Activated T-helper 9 cell treated with anti-CD3 and anti-CD28 coated beads, Interleukin-2, amount 50 U/mL, for 16 hours (primary cell): ENCODE measurements around the gene LAMA1.
"Not testable (repeated sequence)": the region's sequence is repeated elsewhere in the genome, so short reads cannot be mapped to it uniquely, and the experiment has no call there.

Experiments
- DNase-seq: peaks from one replicate; pipeline ENCODE4 v3.0.0-alpha.2; 2020; ENCODE audit warnings: low read depth

The LAMA1 gene, protein sequence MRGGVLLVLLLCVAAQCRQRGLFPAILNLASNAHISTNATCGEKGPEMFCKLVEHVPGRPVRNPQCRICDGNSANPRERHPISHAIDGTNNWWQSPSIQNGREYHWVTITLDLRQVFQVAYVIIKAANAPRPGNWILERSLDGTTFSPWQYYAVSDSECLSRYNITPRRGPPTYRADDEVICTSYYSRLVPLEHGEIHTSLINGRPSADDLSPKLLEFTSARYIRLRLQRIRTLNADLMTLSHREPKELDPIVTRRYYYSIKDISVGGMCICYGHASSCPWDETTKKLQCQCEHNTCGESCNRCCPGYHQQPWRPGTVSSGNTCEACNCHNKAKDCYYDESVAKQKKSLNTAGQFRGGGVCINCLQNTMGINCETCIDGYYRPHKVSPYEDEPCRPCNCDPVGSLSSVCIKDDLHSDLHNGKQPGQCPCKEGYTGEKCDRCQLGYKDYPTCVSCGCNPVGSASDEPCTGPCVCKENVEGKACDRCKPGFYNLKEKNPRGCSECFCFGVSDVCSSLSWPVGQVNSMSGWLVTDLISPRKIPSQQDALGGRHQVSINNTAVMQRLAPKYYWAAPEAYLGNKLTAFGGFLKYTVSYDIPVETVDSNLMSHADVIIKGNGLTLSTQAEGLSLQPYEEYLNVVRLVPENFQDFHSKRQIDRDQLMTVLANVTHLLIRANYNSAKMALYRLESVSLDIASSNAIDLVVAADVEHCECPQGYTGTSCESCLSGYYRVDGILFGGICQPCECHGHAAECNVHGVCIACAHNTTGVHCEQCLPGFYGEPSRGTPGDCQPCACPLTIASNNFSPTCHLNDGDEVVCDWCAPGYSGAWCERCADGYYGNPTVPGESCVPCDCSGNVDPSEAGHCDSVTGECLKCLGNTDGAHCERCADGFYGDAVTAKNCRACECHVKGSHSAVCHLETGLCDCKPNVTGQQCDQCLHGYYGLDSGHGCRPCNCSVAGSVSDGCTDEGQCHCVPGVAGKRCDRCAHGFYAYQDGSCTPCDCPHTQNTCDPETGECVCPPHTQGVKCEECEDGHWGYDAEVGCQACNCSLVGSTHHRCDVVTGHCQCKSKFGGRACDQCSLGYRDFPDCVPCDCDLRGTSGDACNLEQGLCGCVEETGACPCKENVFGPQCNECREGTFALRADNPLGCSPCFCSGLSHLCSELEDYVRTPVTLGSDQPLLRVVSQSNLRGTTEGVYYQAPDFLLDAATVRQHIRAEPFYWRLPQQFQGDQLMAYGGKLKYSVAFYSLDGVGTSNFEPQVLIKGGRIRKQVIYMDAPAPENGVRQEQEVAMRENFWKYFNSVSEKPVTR (N-terminal part only)

DNA sequence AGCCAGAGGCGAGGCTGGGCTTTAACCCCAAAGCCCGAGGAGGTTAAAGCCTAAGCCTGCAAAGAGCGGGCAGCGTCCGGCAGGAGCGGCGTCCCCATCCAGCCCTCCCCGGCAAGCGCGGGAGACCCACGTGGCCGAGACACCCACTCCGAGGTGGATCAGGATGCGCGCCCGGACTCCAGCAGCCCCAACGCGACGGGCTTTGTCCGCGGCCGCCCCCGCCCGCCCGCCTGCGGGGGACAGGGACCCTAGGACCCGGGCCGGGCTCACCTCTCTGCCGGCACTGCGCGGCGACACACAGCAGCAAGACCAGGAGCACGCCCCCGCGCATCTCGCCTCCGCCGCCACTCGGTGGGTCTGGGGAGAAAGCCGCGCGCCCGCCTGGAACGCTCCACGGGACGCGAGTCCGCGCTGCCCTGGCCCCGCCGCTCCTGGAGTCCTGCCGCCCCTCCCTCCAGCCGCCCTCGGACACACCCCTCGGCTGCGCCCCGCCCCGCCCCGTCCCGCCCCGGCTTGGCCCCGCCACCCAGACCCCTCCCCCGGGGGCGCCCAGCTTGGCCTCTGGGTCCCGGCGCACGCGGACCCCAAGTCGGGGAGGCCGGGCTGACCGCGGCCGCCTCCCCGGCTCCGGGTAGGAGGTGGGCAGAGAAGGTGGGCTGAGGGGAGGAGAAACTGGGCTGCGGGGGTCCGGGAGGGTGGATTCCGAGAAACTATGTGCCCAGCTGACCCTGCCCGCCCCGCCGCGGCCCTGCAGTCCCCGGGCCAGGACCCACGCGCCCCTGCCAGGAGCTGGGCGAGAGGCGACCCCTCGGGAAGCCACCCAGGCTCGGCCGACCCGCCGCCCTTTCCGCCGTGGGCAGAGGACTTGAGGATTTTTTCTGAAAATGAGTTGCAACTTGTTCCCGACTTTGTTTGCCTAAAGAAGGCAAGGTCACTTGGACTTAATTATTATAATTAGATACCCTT, at the start of gene LAMA1:
Gene LAMA1, minus strand, starts transcription at position 408 of the 966 bp plus-strand sequence. Its CDS starts 77 bp downstream, at position 331.
- DNase-seq = no peak

DNA sequence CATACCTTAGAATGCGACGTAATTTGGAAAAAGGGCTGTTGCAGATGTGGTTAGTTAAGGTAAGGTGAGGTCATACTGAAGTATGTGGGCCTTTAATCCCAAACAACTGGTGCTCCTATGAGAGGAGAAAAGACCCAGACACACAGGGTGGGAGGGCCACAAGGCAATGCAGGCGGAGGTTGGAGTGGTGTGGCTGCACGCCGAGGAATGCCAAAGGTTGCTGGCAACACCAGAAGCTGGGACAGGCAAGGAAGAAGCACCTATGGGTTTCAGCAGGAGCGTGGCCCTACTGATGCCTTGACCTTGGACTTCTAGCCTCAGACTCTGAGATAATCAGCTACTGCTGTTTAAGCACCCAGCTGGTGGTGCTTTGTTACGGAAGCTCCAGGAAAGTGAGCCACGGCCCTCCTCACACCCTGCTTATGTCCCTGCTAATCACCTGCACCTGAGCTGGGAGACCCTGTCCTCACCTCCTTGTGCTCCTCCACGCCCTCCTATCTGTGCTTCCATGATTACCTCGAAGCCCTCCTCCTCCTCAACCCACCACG, 48.3 kb upstream of the LAMA1 start:
- DNase-seq = no peak

DNA sequence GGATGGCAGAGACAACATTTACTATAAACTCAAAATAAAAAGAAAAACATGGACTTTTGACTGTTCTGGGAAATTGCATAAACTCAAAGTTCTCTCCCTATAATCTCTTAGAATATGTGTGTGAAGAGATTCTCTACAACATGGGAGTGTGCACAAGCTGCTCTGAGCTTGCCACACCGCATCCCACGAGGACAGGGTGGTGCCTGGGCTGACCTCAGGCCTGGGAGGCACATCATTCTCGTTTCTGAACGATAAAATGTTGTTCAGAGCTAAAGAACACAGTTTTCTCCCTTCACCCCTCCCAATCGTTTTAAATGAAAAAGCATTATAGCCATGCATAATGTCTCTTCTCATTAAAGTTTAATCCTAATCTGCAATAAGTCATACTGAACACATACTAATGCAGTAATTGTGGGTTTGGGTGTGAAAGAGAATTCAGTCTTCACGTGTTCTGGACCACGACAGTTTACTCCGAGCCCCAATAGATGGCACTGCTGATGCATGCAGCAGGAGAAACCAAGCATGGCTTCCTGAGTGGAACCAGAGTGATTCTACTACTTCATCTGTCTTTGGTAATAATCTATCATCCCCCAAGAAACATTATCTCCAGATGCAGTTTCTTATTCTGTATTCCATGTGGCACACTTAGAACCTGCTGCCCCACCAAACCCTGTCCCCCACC, 46.9 kb upstream of the LAMA1 start:
- no peak for DNase-seq

DNA sequence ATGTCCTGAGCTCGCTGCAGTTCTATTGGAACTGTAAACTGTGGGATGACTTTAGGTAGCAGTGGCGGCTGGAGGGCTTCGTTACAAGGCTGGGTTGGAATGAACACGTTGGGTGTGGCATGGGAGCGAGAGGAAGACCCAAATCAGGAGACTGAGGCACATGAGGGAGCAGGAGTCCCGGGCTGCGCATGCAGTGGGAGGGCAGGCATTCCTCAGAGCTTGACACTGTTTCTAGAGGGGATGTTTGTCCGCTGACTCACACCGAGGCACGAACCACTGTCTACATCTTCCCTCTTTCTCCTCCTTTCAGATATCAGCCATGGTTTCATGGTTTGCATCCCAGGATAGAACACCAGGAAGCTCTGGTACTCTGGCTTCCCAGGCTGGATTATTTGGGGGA, 40.6 kb upstream of the LAMA1 start:
- DNase-seq = no peak

DNA sequence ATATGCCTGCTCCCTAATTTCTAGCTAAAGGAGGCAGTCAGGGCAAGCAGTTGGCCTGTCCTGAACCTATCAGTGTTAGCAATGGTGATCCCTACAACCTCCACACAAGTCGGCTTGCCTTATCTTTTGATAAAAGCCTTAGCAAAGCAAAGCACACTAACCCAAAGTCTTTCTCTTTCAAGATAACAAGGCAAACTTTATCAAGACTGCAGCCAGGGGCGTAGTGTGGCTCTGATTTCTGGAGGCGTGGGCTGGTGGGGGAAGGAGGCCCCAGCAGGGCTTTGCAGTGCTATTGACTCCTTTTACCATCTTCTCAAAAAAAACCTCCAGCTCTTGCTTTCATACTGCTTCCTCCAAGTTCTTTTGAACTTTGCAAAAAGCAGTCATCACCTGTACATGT, 40.2 kb upstream of the LAMA1 start:
- DNase-seq = no peak

DNA sequence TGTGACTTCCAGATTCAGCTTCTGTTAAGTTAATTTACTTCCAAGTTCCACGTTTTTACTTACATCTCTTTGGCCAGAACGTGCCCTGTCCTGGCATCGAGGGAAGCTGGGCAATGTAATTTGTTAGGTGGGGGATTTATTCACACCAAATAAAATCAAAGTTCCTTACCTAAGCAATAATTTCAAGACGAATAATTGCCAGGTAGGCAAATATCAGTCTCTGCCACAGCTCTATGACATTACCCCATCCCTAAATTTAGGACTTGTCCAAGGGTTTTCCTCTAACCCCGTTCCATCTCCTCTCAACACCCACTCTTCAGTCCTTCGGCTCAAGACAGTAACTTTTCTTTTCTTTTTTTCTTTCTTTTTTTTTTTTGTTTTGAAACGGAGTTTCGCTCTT, 38.3 kb upstream of the LAMA1 start:
- DNase-seq = no peak

DNA sequence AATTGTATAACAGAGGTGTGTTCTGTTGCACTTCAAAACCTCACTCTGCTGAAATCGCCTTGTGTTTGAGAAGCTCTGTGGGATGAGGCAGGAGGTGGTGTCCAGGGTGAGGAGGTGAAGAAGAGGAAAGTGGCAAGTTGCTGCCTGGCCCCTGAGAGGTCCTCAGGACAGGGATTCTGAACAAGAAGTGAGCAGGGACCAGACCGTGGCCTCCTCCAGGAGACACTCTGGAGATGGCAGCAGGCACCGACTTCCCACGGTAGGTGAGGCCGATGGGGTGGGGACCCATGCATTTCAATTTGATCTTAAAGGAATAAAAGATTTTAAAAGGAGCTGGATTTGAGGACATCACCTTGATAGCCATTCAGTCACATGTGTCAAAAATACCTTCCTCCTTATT, 37.5 kb upstream of the LAMA1 start:
- DNase-seq = no peak

DNA sequence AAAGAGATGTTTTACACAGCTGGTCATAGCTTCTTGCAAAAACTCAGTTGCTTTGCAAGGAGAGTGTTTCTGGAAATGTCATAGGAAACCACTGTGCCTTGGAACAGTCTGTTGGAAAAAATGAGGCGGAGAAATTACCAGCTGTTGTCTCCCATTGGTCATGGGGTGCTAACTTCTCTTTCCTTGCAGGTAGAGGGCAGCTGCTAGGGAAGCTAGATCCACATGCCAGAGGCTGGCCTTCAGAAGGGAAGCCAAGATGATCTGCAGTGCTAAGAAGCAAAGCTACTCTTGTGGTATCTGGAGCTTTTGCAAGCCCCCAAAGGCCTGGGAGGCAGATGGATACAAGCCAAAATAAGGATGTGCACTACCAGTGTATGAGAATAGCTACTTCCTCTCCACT, 34.8 kb upstream of the LAMA1 start:
- no peak for DNase-seq

DNA sequence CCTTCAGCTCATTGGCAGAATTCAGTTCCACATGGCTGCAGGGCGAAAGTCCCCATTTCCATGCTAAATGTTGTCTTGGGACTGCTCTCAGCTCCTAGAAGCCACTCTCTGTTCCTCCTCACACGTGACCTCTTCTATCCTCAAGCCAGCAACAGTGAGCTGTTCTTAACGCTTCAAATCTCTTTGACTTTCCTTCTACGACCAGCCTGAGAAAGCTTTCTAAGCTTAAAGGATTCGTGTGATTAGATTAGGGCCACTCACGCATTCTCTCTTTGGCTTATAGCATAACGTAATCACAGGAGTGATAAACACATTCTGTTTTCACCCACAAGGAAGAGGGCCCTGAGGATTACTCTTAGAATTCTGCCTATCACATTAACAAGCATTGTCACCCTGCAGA, 29.8 kb upstream of the LAMA1 start:
- DNase-seq = no peak

DNA sequence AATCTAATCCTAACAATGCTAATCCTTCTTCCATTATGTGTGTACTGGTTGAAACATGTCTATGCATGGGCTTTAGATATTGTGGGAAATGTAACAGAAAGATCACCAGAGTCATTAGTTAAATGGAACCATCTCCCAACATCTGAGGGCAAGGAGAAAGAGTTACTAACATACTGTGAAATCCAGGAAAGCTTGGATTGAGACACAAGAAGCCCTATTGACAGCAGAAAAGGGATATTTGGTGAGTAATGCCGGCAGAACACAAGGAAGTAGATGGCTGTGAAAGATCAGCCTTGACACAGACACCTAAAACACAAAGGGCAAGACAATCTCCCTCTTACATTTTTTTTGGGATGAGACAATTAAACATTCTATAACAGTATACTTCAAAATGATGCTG, 28.5 kb upstream of the LAMA1 start:
- DNase-seq = no peak

DNA sequence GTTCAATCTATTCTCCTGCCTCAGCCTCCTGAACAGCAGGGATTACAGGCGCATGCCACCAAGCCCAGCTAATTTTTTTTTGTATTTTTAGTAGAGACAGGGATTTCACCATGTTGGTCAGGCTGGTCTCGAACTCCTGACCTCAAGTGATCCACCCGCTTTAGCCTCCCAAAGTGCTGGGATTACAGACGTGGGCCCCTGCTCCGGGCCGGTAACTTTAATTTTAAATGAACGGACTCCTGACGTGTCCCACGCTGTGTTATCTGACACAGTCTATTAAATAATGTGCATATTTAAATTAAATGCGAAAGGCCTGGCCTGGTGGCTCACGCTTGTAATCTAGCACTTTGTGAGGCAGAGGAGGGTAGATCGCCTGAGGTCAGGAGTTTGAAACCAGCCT, 27.3 kb upstream of the LAMA1 start:
- DNase-seq = not testable (repeated sequence)

DNA sequence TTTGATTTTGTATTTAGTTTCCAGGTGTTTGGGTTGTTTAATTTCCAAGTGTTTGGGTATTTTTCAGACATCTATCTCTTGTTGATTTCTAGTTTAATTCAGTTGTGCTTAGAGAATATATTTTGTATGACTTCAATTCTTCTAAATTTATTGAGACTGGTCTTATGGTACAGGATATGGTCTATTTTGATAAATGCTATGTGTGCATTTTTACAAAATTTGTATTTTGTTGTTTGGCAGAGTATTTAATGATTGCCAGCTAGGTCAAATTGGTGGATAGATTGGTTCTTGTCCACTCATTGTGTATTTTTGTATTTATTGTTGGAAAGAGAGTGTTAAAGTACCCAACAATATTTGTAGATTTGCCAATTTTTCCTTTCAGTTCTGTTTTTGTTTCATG, 23.7 kb upstream of the LAMA1 start:
- no peak for DNase-seq

DNA sequence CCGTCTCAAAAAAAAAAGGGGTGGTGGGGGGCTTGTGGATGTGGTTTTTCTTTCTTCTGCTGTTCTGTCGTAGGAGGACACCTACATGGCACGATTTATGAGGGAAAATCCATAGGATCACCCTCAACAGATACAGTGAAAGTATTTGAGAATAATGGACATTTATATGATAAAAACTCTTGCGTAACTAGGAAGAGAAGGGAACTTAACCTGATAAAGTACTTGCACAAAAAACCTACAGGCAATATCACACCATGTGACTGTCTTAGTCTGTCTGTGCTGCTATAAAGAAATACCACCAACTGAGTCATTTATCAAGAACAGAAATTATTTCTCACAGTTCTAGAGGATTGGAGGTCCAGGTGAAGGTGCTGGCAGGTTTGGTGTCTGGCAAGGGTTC, 21.8 kb upstream of the LAMA1 start:
- DNase-seq = no peak

DNA sequence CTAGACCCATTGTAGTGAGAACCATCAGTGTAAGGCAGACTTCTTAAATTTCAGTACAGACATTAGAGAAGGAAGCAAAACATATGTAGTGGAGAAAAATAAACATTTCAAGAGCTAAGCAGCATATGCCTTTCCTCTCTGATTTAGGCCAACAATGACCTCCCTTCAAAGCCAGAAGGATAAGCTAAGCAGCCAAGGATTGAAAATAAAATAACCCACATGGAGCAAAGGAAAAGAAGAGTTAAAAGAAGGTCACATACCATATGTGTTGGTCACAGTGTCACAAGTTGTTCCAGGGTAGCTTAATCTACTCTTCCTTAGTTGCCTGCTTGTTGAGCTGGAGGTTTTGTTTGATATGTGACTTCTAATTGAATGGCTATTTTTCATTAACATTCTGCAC, 15.6 kb upstream of the LAMA1 start:
- no peak for DNase-seq

DNA sequence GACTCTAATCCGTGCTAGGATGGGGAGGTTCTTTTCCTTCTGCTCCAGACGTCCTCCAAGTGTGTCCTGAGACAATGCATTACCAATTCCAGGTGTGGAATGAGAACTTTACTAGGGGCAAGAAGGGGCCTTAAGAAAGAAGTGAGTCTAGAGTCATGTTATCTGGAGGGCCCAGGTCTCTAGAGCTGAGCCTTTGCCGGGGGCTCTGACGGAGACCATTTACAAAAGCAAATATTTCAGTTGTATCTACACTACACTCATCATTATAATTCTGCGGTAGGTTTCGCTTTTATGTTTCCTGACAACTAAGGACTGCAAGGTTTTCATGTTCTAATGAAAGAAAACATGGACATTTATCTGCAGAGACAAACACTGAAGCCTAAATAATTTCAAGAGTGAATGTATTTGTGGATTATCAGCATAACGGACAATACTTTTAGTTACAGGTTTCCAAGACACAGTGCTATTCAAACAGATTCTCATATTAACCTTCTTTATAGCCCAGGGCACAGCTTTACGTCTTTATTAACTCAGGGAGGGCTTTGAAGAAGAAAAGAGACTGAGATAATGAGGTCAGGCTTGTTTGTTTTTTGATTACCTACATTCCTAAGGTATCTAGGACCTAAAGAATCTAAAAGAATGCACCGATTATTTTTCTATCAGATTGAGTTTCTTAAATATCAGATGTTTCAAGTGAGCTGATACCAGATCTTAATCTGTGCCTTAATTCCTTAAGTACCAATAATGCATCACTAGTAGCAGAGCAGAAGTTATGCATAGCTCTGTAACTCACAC, 15.0 kb upstream of the LAMA1 start:
- no peak for DNase-seq

DNA sequence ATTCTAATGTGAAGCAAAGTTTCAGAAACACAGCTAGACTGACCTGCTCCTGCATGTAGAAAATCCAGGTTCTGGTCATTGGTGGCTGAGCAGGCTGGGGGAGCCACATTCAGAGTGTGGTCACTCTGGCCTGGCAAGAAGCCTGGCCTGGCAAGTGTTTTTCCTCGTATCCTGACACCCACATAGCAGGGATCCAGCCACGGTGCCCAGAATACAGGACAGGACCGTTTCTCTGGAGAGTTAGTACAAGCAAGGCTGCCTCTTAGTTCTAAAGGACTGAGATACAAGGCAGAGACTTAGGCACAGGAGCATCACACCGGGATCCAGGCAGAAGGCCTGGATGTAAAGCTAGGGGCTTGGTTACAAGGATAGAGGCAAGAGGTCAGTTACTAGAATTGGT, 4.8 kb upstream of the LAMA1 start:
- DNase-seq = no peak

DNA sequence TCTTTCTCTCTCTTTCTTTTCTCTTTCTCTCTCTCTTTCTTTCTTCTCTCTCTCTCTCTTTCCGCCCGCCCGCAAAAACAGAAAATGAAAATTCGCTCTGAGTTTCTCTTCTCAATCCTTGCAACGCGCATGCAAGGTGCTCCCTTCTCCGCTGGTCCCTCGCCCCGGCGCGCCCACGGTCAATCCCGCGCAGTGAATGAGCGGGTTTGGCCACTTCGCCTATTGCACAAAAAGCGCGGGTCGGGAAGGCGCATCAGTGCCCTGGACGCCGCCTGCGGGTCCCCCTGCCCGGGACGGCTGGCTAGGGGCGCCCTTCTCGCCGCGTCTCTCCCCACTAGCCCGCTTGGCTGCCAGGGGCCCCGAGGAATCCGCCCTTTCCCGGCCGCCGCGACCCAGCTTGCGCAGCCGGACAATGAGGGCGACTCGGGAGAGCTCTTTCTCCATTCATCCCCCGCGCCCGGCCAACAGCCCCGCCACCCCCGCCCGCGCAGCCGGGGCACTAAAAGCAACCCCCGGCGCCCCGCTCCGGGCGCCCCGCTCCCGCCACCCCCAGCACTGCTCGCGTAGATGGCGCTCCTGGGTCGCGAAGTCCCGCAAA, 706 bp downstream of the LAMA1 start:
- no peak for DNase-seq

DNA sequence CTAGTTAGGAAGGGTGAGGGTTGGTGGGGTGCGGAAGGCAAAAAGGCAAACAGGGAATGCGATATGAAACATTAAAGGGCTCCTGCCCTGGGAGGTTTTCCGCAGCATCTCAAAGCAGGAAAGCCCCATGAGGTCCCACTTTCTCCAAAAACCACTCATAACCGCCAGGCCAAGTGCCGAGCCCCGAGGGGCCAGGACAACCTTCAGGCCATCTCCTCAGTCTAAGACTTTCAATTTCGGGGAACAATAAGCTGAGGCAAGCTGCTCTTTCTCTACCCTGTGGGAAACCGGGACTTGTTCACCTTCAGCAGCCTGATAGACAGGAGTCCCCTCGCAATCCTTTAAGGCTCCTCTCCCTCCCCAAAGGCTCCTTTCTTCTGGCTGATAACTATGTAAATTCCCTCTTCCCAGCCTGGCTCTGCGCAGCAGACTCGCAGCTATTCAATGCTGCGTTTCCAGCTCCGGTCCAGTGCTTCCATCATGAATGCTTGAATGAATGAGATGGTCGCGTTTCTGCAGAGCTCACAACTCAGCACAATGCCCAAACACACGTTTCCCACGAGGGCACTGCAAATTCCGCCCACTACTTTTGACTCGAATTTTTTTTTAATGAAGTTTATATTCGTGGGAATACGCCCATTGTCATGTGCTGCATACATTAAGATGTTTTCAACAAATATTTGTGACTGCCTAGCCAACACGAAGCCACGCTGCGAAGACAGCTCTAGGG, 1.4 kb downstream of the LAMA1 start:
- no peak for DNase-seq
